Measurements from ENCODE around the gene NT5DC1.

The NT5DC1 gene

DNA sequence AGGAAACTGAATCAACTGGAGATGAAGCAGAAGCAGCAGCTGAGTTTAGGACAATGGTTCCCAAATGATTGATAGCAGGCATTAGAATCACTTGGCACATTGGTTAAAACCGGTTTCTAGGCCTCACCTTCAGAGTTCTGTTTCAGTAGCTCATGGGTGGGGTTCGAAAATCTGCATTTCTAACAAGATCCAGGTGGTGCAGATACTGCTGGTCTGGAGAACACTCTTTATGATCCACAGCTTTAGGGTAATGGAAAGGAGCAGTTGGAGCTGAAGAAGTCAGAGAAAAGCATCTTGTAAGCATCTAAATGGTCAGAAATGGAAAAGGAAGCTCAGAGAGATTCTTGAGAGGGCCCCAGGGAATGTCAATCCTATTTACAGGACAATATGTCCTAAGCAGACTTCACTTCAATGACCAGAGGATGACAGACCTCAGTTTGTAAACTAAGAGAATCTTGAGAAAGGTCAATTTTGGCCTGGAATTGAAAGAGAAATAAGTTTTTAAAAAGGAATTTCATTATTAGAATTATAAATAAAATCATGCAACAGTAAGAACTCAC is 170.6 kb downstream of the NT5DC1 start:
- TF ChIP-seq EZH2 (optimal IDR thresholded peaks at IDR 0.05; ENCODE audit: low read depth, low read length) (no peak), EZH2phosphoT487 (IDR thresholded peaks at IDR 0.05; ENCODE audit: low read length) (no peak), CTCF (IDR thresholded peaks at IDR 0.05; ENCODE audit: low read length) (no peak)
- H4K20me1 ChIP-seq (ENCODE audit: insufficient read depth, low read length) = no peaks in the 10 kb centered on the region
- no peak overlapping the region for H3K9ac ChIP-seq (ENCODE audit: low read length)
- H3K4me2 ChIP-seq (ENCODE audit: low read depth, low read length) = no peak overlapping the region
- H3K4me1 ChIP-seq (ENCODE audit: low read length) = no peaks in the 10 kb centered on the region
- no peak overlapping the region for H3K27ac ChIP-seq (ENCODE audit: low read length)
- H3K9me2 ChIP-seq (replicated peaks; ENCODE audit: insufficient read depth, low read length) = no peaks in the 10 kb centered on the region
- H2AFZ ChIP-seq (ENCODE audit: low read length) = no peak overlapping the region
- DNase-seq = no peak
- H3K79me2 ChIP-seq (ENCODE audit: low read length) = peaks cover 17% of the 10 kb centered on the region
- H3F3A ChIP-seq (ENCODE audit: insufficient read depth, low read length) = no peaks in the 10 kb centered on the region
- no peaks in the 10 kb centered on the region for H3K27me3 ChIP-seq (replicated peaks; ENCODE audit: insufficient read depth, low read length)
- no peaks in the 10 kb centered on the region for H3K36me3 ChIP-seq (replicated peaks; ENCODE audit: insufficient read depth, low read length)
- H3K9me3 ChIP-seq (replicated peaks; ENCODE audit: insufficient read depth, low read length) = no peaks in the 10 kb centered on the region
- H3K4me3 ChIP-seq (ENCODE audit: low read length) = no peak overlapping the region

GRCh38 chr6:116277124-116277523 is 176.5 kb downstream of the NT5DC1 start:
- Histone ChIP-seq H4K20me1 (ENCODE audit: insufficient read depth, low read length) (no peaks in the 10 kb centered on the region; the same call in 1 of the 2 replicates), H3K79me2 (ENCODE audit: low read length) (peaks cover 51% of the 10 kb centered on the region), H3K4me3 (ENCODE audit: low read length) (peak overlapping the region; percentile 51), H3K9me2 (replicated peaks; ENCODE audit: insufficient read depth, low read length) (no peaks in the 10 kb centered on the region), H3K4me2 (ENCODE audit: low read depth, low read length) (peak overlapping the region; percentile 87), H3K9me3 (replicated peaks; ENCODE audit: insufficient read depth, low read length) (no peaks in the 10 kb centered on the region), H3K9ac (ENCODE audit: low read length) (peak overlapping the region; percentile 9; the same call in 1 of the 2 replicates), H3K36me3 (replicated peaks; ENCODE audit: insufficient read depth, low read length) (no peaks in the 10 kb centered on the region; the same call in 1 of the 2 replicates), H2AFZ (ENCODE audit: low read length) (no peak overlapping the region), H3K27ac (ENCODE audit: low read length) (no peak overlapping the region), H3K27me3 (replicated peaks; ENCODE audit: insufficient read depth, low read length) (no peaks in the 10 kb centered on the region), H3K4me1 (ENCODE audit: low read length) (peaks cover 24% of the 10 kb centered on the region), H3F3A (ENCODE audit: insufficient read depth, low read length) (peaks cover 13% of the 10 kb centered on the region)
- no peak for DNase-seq
- TF ChIP-seq EZH2 (optimal IDR thresholded peaks at IDR 0.05; ENCODE audit: low read depth, low read length) = no peak
- TF ChIP-seq CTCF (IDR thresholded peaks at IDR 0.05; ENCODE audit: low read length) = no peak
- TF ChIP-seq EZH2phosphoT487 (IDR thresholded peaks at IDR 0.05; ENCODE audit: low read length) = no peak

- Histone ChIP-seq H3K9me2 (replicated peaks; ENCODE audit: insufficient read depth, low read length) (no peaks in the 10 kb centered on the region), H3K4me1 (ENCODE audit: low read length) (peaks cover 24% of the 10 kb centered on the region), H3K36me3 (replicated peaks; ENCODE audit: insufficient read depth, low read length) (no peaks in the 10 kb centered on the region; the same call in 1 of the 2 replicates), H3K27ac (ENCODE audit: low read length) (peak overlapping the region; percentile 99; the same call in 1 of the 2 replicates), H4K20me1 (ENCODE audit: insufficient read depth, low read length) (no peaks in the 10 kb centered on the region; the same call in 1 of the 2 replicates), H3K9me3 (replicated peaks; ENCODE audit: insufficient read depth, low read length) (no peaks in the 10 kb centered on the region), H3F3A (ENCODE audit: insufficient read depth, low read length) (peaks cover 13% of the 10 kb centered on the region), H3K27me3 (replicated peaks; ENCODE audit: insufficient read depth, low read length) (no peaks in the 10 kb centered on the region), H3K4me3 (ENCODE audit: low read length) (peak overlapping the region; percentile 99), H3K79me2 (ENCODE audit: low read length) (peaks cover 51% of the 10 kb centered on the region), H2AFZ (ENCODE audit: low read length) (no peak overlapping the region), H3K4me2 (ENCODE audit: low read depth, low read length) (peak overlapping the region; percentile 87), H3K9ac (ENCODE audit: low read length) (peak overlapping the region; percentile 99)
- TF ChIP-seq CTCF (IDR thresholded peaks at IDR 0.05; ENCODE audit: low read length) (no peak), EZH2 (optimal IDR thresholded peaks at IDR 0.05; ENCODE audit: low read depth, low read length) (no peak), EZH2phosphoT487 (IDR thresholded peaks at IDR 0.05; ENCODE audit: low read length) (no peak)
- no peak for DNase-seq
Measured at GRCh38 chr6:116278481-116278829, 177.8 kb downstream of the NT5DC1 start.
